ENCODE measurements around the gene RPTN.
"Not testable (repeated sequence)": the region's sequence is repeated elsewhere in the genome, so short reads cannot be mapped to it uniquely, and the experiment has no call there.

RPTN gene

DNA sequence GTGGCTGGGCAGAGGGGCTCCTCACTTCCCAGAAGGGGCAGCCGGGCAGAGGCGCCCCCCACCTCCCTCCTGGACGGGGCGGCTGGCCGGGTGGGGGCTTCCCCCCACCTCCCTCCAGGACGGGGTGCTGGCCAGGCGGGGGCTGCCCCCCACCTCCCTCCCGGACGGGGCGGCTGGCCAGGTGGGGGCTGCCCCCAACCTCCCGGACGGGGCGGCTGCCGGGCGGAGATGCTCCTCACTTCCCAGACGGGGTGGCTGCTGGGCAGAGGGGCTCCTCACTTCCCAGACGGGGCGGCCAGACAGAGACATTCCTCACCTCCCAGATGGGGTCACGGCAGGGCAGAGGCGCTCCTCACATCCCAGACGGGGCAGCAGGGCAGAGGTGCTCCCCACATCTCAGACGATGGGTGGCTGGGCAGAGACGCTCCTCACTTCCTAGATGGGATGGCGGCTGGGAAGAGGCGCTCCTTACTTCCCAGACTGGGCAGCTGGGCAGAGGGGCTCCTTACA, 14.3 kb downstream of the RPTN start:
- H3K4me1 ChIP-seq (ENCODE audit: control insufficient read depth in 5 of 5, insufficient read depth in 5 of 5, low read length in 5 of 5); H3K36me3 ChIP-seq (ENCODE audit: control insufficient read depth in 5 of 5, insufficient read depth in 5 of 5, low read length in 5 of 5); H3K9ac ChIP-seq (ENCODE audit: low read length in 5 of 5); H3K27ac ChIP-seq (ENCODE audit: low read depth, low read length); H3K27me3 ChIP-seq (ENCODE audit: control insufficient read depth in 5 of 5, insufficient read depth in 4 of 5, low read length in 5 of 5); H3K4me3 ChIP-seq (ENCODE audit: low read depth in 1 of 5, low read length in 5 of 5): not testable (repeated sequence)
- H3K9me3 ChIP-seq (ENCODE audit: control insufficient read depth in 5 of 5, low read length in 5 of 5), result peaks cover 4 to 12% (median 10%) of the 10 kb centered on the region in 5 donors

DNA sequence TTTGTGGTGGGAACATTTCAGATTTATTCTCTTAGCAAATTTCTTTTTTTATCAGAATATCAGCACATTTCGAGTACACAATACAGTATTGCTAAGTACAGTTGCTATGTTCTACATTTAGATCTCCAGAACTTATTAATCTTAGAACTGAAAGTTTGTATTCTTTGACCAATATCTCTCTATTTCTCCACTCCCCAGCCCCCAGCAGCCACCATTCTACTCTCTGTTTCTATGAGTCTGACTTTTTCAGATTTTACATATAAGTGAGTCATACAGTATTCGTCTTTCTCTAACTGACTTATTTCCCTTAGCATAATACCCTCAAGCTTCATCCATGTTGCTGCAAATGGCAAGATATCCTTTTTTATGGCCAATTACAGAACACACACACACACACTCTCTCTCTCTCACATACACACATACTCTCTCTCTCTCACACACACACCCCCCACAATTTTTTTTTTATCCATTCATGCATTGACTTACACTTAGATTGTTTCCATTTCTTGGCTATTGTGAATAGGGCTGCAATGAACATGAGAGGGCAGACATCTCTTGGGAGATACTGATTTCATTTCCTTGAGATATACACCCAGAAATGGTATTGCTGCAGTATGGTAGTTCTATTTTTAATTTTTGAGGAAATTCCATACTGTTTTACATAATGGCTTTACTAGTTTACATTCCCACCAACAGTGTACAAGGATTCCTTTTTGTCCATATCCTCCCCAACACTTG, 15.7 kb downstream of the RPTN start:
- H3K4me1 ChIP-seq (ENCODE audit: control insufficient read depth in 5 of 5, insufficient read depth in 5 of 5, low read length in 5 of 5), result no peaks in the 10 kb centered on the region
- H3K4me3 ChIP-seq (ENCODE audit: low read depth in 1 of 5, low read length in 5 of 5), result no peak overlapping the region
- no peaks in the 10 kb centered on the region for H3K36me3 ChIP-seq (ENCODE audit: control insufficient read depth in 5 of 5, insufficient read depth in 5 of 5, low read length in 5 of 5)
- no peak overlapping the region for H3K9ac ChIP-seq (ENCODE audit: low read length in 5 of 5)
- H3K27ac ChIP-seq (ENCODE audit: low read depth, low read length), result no peak overlapping the region
- H3K27me3 ChIP-seq (ENCODE audit: control insufficient read depth in 5 of 5, insufficient read depth in 4 of 5, low read length in 5 of 5), result peaks cover 0 to 8% (median 0%) of the 10 kb centered on the region in 5 donors
- peaks cover 1 to 9% (median 8%) of the 10 kb centered on the region in 5 donors for H3K9me3 ChIP-seq (ENCODE audit: control insufficient read depth in 5 of 5, low read length in 5 of 5)

DNA sequence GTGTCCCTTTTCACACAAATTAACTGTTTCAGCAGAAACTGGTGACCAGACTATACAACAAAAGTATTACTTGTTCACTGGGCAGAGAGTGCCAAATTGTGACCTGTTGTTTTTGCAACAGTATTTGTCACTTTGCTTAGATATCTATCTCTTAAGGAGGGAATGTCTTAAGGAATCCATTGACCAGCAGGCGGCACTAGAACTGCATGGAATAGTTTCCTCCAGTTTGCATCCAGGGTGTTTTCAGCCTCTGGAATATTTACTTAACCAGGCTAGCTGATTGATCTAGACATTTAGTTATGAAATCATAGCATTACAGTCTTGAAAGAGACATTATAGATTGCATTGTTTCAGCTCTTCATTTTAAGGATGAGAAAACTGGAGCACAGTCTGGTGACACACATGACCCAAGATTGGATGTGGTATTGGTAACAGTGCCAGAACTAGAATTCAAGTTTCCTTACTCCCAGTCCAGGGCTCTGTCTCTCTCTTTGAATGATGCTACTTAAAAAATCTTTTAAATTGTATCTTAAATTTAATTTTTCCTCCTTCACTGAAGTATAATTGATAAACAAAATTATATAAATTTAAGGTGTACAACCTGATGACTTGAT, 16.9 kb downstream of the RPTN start:
- no peaks in the 10 kb centered on the region for H3K4me1 ChIP-seq (ENCODE audit: control insufficient read depth in 5 of 5, insufficient read depth in 5 of 5, low read length in 5 of 5)
- H3K27me3 ChIP-seq (ENCODE audit: control insufficient read depth in 5 of 5, insufficient read depth in 4 of 5, low read length in 5 of 5), result peaks cover 0 to 8% (median 0%) of the 10 kb centered on the region in 5 donors
- H3K9ac ChIP-seq (ENCODE audit: low read length in 5 of 5), result no peak overlapping the region

DNA sequence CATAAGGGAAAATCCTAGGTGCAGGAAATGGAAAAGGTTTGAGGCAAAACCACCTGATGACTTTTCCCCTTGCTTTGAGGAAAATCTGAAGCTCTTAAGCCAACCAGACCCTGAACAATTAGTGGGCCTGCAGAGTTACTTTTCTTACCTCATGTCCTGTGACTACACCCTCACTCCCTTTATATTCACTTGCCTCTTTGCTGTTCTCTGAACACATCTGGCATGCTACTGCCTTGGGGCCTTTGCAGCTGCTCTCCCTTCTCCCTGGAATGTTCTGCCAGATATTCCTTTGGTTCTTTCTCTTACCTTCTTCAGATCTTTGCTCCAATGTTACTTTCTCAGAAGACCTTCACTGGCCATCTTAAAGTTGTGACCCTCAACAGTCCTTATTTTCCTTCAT, 21.8 kb downstream of the RPTN start:
- H3K27ac ChIP-seq (ENCODE audit: low read depth, low read length), result no peak overlapping the region

More for the DNA sequence above, 16.9 kb downstream of the RPTN start:
- H3K27ac ChIP-seq (ENCODE audit: low read depth, low read length), result no peak overlapping the region
- H3K4me3 ChIP-seq (ENCODE audit: low read depth in 1 of 5, low read length in 5 of 5), result no peak overlapping the region
- H3K36me3 ChIP-seq (ENCODE audit: control insufficient read depth in 5 of 5, insufficient read depth in 5 of 5, low read length in 5 of 5), result no peaks in the 10 kb centered on the region
- no peaks in the 10 kb centered on the region for H3K9me3 ChIP-seq (ENCODE audit: control insufficient read depth in 5 of 5, low read length in 5 of 5)

DNA sequence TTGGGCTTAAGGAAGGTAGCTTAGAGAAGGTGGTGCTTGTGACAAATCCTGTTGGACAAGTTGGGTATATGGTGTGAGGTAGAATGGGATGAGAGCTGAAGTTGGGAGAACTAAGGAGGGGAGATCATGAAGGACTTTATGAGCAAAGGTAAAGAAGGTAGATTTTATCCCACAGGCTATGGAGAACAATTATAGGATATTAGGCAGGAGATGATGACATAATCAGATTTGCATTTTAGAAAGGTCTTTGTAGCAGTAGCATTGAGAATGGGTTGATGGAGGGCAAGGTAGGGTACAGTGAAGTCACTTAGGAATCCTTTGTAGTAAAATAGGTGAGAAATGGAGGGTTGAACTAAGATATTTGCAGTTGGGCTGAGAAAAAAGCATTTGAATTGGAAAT, 28.8 kb downstream of the RPTN start:
- Histone ChIP-seq H3K27ac (ENCODE audit: low read depth, low read length) (no peak overlapping the region), H3K9ac (ENCODE audit: low read length in 5 of 5) (no peak overlapping the region), H3K36me3 (ENCODE audit: control insufficient read depth in 5 of 5, insufficient read depth in 5 of 5, low read length in 5 of 5) (no peaks in the 10 kb centered on the region), H3K9me3 (ENCODE audit: control insufficient read depth in 5 of 5, low read length in 5 of 5) (peaks cover 0 to 17% (median 6%) of the 10 kb centered on the region in 5 donors), H3K4me1 (ENCODE audit: control insufficient read depth in 5 of 5, insufficient read depth in 5 of 5, low read length in 5 of 5) (no peaks in the 10 kb centered on the region), H3K27me3 (ENCODE audit: control insufficient read depth in 5 of 5, insufficient read depth in 4 of 5, low read length in 5 of 5) (peaks cover 0 to 11% (median 0%) of the 10 kb centered on the region in 5 donors), H3K4me3 (ENCODE audit: low read depth in 1 of 5, low read length in 5 of 5) (no peak overlapping the region)

More for the DNA sequence above, 21.8 kb downstream of the RPTN start:
- Histone ChIP-seq H3K27me3 (ENCODE audit: control insufficient read depth in 5 of 5, insufficient read depth in 4 of 5, low read length in 5 of 5) (peaks cover 0 to 5% (median 0%) of the 10 kb centered on the region in 5 donors), H3K4me3 (ENCODE audit: low read depth in 1 of 5, low read length in 5 of 5) (no peak overlapping the region), H3K9ac (ENCODE audit: low read length in 5 of 5) (no peak overlapping the region), H3K4me1 (ENCODE audit: control insufficient read depth in 5 of 5, insufficient read depth in 5 of 5, low read length in 5 of 5) (no peaks in the 10 kb centered on the region), H3K9me3 (ENCODE audit: control insufficient read depth in 5 of 5, low read length in 5 of 5) (peaks cover 0 to 13% (median 6%) of the 10 kb centered on the region in 5 donors), H3K36me3 (ENCODE audit: control insufficient read depth in 5 of 5, insufficient read depth in 5 of 5, low read length in 5 of 5) (no peaks in the 10 kb centered on the region)

DNA sequence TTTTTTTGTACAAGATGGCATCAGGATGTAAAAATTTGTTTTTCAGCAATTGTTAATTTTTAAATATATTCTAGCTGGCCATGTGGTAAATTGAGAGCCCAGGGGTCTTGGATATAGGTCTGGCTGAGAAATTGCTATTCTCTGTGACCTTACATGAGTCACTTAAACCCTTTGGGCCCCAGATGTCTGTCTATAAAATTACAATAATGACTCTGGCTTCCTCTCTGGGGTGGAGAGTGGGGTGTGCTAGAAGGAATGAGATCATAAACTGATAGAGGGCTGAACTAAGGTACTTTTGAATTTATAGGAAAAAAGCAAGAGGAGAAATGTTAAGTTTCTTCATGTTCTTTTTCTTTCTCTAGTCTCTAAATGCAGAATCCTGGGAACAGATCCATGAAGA, 31.4 kb downstream of the RPTN start:
- peaks cover 0 to 11% (median 5%) of the 10 kb centered on the region in 5 donors for H3K27me3 ChIP-seq (ENCODE audit: control insufficient read depth in 5 of 5, insufficient read depth in 4 of 5, low read length in 5 of 5)
- no peak overlapping the region for H3K4me3 ChIP-seq (ENCODE audit: low read depth in 1 of 5, low read length in 5 of 5)
- H3K9me3 ChIP-seq (ENCODE audit: control insufficient read depth in 5 of 5, low read length in 5 of 5), result peaks cover 0 to 8% (median 3%) of the 10 kb centered on the region in 5 donors
- no peaks in the 10 kb centered on the region for H3K36me3 ChIP-seq (ENCODE audit: control insufficient read depth in 5 of 5, insufficient read depth in 5 of 5, low read length in 5 of 5)
- H3K9ac ChIP-seq (ENCODE audit: low read length in 5 of 5), result no peak overlapping the region
- no peaks in the 10 kb centered on the region for H3K4me1 ChIP-seq (ENCODE audit: control insufficient read depth in 5 of 5, insufficient read depth in 5 of 5, low read length in 5 of 5)
- no peak overlapping the region for H3K27ac ChIP-seq (ENCODE audit: low read depth, low read length)

DNA sequence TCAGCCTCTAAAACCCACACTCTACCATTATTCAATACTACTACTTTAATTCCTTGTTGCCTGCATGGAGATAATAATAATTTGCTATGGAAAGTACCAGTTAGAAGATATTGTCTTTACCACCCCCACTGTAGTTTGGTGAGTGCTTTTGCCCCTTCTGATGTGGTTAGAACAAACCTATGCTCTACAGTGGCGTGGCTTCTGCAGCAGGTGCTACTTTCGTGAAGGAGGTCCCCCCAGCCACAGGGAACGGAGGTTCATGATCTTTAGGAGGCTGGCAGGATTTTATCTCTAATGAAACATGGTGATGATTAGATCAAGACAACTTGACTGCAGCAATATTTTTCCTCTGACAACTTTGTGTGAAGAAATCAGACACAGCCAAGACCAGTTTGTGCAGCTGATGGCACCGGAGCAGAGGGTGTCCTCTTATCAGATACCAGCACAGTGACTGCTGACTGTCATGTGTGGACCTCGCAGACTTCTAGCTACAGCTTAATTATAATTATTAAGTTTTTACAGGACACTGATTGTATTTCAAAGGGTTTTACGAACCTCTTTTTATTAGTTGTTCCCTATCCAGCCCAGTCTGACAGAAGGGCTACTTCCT, 33.1 kb downstream of the RPTN start:
- H3K9me3 ChIP-seq (ENCODE audit: control insufficient read depth in 5 of 5, low read length in 5 of 5), result no peaks in the 10 kb centered on the region
- H3K27ac ChIP-seq (ENCODE audit: low read depth, low read length), result no peak overlapping the region
- H3K36me3 ChIP-seq (ENCODE audit: control insufficient read depth in 5 of 5, insufficient read depth in 5 of 5, low read length in 5 of 5), result no peaks in the 10 kb centered on the region
- no peak overlapping the region for H3K9ac ChIP-seq (ENCODE audit: low read length in 5 of 5)
- H3K27me3 ChIP-seq (ENCODE audit: control insufficient read depth in 5 of 5, insufficient read depth in 4 of 5, low read length in 5 of 5), result peaks cover 0 to 8% (median 5%) of the 10 kb centered on the region in 5 donors
- no peaks in the 10 kb centered on the region for H3K4me1 ChIP-seq (ENCODE audit: control insufficient read depth in 5 of 5, insufficient read depth in 5 of 5, low read length in 5 of 5)
- no peak overlapping the region for H3K4me3 ChIP-seq (ENCODE audit: low read depth in 1 of 5, low read length in 5 of 5)

DNA sequence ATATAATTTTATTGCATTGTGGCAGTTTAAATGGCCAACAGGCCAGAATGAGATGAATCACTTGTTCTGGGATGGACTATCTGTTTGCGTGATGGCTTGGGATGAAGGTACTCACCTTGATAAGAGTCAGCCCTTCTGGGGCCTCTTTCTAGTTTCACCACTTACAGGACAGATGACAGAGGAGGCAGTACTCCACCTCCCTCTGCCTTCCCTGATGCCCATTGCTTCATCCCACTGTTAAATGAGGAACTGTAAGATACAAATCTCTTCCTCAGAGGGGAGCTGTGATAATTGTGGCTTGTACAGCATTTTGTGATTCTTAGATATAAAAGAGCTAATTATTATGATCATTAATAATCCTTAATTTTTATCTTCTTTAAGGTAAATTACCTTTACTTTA, 40.1 kb downstream of the RPTN start:
- H3K27me3 ChIP-seq (ENCODE audit: control insufficient read depth in 5 of 5, insufficient read depth in 4 of 5, low read length in 5 of 5), result peaks cover 8 to 16% (median 14%) of the 10 kb centered on the region in 5 donors
- no peaks in the 10 kb centered on the region for H3K9me3 ChIP-seq (ENCODE audit: control insufficient read depth in 5 of 5, low read length in 5 of 5)
- no peaks in the 10 kb centered on the region for H3K36me3 ChIP-seq (ENCODE audit: control insufficient read depth in 5 of 5, insufficient read depth in 5 of 5, low read length in 5 of 5)
- H3K4me1 ChIP-seq (ENCODE audit: control insufficient read depth in 5 of 5, insufficient read depth in 5 of 5, low read length in 5 of 5), result no peaks in the 10 kb centered on the region
- H3K4me3 ChIP-seq (ENCODE audit: low read depth in 1 of 5, low read length in 5 of 5), result no peak overlapping the region
- no peak overlapping the region for H3K9ac ChIP-seq (ENCODE audit: low read length in 5 of 5)
- no peak overlapping the region for H3K27ac ChIP-seq (ENCODE audit: low read depth, low read length)

DNA sequence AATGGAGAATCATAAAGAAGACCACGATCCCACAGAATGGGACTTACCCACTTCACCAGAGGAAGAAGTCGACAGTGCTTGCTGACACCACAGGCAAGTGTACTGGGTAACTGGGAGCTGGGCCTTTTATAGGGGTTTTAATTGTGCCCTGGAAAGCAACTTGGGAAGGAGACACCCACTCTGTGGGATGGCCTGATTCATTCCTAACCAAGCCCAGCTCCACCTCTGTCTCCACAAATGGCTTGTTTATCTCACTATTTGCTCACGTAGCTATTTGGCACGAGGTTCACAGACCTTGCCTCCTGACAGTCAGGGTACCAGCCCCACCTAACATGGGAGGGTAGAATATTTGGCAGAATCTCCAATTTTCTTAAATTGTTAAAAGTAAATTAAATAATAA, 43.7 kb downstream of the RPTN start, which contains the start of gene TCHH:
Gene TCHH, minus strand, starts transcription at position 101 of the 400 bp plus-strand sequence. CDS start 1,364 bp downstream, outside the sequence.
- Histone ChIP-seq H3K9ac (ENCODE audit: low read length in 5 of 5) (no peak within 1 kb of the TSS), H3K4me1 (ENCODE audit: control insufficient read depth in 5 of 5, insufficient read depth in 5 of 5, low read length in 5 of 5) (peaks cover 7 to 24% (median 23%) of the 10 kb centered on the region in 5 donors), H3K9me3 (ENCODE audit: control insufficient read depth in 5 of 5, low read length in 5 of 5) (no peaks in the 10 kb centered on the region), H3K36me3 (ENCODE audit: control insufficient read depth in 5 of 5, insufficient read depth in 5 of 5, low read length in 5 of 5) (no peaks in the 10 kb centered on the region), H3K27ac (ENCODE audit: low read depth, low read length) (no peak within 1 kb of the TSS), H3K27me3 (ENCODE audit: control insufficient read depth in 5 of 5, insufficient read depth in 4 of 5, low read length in 5 of 5) (peaks cover 25 to 45% (median 34%) of the 10 kb centered on the region in 5 donors), H3K4me3 (ENCODE audit: low read depth in 1 of 5, low read length in 5 of 5) (no peak within 1 kb of the TSS)
